ENCODE results near the gene ZCWPW1.
"Not testable (repeated sequence)": the region's sequence is repeated elsewhere in the genome, so short reads cannot be mapped to it uniquely, and the experiment has no call there.

The ZCWPW1 gene

DNA sequence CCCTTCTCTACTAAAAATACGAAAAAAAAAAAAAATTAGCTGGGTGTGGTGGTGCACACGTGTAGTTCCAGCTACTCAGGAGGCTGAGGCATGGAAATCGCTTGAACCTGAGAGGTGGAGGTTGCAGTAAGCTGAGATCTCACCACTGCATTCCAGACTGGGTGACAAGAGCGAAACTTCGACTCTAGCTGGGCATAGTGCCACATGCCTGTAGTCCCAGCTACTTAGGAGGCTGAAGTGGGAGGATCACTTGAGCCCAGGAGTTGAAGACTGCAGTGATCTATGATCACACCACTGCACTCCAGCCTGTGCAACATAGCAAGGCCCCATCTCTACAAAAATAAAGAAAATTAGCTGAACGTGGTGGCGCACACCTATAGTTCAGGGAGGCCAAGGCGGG, 36.8 kb upstream of the ZCWPW1 start:
- TF ChIP-seq CTCF (IDR thresholded peaks at IDR 0.05; ENCODE audit: low read depth, low read length): no peak
- H3K4me3 ChIP-seq (ENCODE audit: low read depth, low read length): no peak overlapping the region

DNA sequence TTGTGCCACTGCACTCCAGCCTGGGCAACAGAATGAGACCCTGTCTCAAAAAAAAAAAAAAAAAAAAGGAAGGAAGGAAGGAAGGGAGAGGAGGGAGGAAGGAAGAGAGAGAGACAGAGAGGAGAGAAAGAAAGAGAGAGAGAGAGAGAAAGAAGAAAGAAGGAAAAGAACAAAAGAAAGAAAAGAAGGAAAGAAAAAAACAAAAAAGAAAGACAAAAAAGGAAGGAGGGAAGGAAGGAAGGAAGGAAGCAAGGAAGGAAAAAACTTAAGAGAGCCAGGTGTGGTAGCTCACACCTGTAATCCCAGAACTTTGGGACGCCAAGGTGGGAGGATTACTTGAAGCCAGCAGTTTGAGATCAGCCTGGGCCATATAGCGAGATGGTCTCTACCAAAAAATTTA, 36.3 kb upstream of the ZCWPW1 start:
- no peak overlapping the region for H3K4me3 ChIP-seq (ENCODE audit: low read depth, low read length)
- no peak for TF ChIP-seq CTCF (IDR thresholded peaks at IDR 0.05; ENCODE audit: low read depth, low read length)

DNA sequence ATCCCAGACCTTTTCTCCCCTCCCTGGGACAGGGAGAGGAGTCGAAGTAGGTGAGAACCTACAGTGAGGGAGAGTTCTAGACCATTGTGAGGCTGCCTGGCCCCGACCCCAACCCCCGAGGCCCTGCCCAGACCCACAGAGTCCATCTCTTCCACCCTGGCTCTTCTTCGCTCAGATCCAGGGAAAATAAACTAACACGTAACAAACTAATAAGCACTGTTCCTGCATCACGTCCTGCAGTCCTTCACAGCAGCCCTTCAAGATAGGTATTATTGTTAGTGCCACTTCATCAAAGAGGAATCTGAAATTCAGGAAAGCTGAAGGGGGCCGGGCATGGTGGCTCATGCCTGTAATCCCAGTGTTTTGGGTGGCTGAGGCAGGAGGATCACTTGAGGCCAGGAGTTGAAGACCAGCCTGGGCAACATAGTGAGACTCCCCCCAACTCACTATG, 35.7 kb upstream of the ZCWPW1 start, which contains the start of gene SPACDR:
Gene SPACDR (minus strand): TSS at position 51 of the 451 bp plus-strand sequence. CDS start 235 bp downstream, outside the sequence.
- H3K4me3 ChIP-seq (ENCODE audit: low read depth, low read length): no peak within 1 kb of the TSS

DNA sequence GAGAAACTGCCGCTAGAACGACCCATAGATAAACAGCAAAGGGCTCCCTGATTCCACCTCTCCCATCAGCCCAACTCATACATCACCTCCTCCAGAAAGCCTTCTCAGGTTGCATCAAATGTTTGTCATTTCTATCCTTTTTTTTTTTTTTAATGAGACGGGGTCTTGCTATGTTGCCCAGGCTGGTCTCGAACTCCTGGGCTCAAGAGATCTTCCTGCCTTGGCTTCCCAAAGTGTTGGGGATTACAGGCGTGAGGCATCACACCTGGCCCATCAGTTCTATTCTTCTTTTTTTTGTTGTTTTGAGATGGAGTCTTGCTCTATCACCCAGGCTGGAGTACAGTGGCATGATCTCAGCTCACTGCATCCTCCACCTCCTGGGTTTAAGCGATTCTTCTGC, 28.5 kb upstream of the ZCWPW1 start:
- TF ChIP-seq CTCF (IDR thresholded peaks at IDR 0.05; ENCODE audit: low read depth, low read length): no peak
- H3K4me3 ChIP-seq (ENCODE audit: low read depth, low read length): no peak overlapping the region

More for the DNA sequence above, 35.7 kb upstream of the ZCWPW1 start, which contains the start of gene SPACDR:
- TF ChIP-seq CTCF (IDR thresholded peaks at IDR 0.05; ENCODE audit: low read depth, low read length): no peak

DNA sequence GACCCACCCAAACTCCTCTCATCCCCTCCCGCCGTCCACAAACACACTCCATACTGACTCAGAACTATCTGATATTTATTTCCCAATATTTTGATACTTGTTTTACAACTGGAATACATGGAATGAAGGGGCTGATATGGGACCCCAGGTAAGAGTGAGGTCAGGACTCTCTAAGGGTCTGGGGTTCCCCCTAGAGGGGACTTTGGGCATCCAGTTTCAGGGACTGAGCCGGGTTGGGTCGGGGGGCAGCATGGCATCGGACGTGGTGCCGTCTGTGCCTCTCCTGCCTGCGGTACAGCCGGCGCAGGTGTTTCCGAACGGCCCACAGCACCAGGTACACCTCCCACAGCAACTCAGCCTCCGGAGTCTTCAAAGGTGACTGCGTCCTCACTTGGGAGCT, 28.1 kb upstream of the ZCWPW1 start:
- no peak for TF ChIP-seq CTCF (IDR thresholded peaks at IDR 0.05; ENCODE audit: low read depth, low read length)
- H3K4me3 ChIP-seq (ENCODE audit: low read depth, low read length): no peak overlapping the region

GRCh38 chr7:100455206-100455605, 26.7 kb upstream of the ZCWPW1 start:
- no peak for TF ChIP-seq CTCF (IDR thresholded peaks at IDR 0.05; ENCODE audit: low read depth, low read length)
- no peak overlapping the region for H3K4me3 ChIP-seq (ENCODE audit: low read depth, low read length)

GRCh38 chr7:100453854-100454253, 25.4 kb upstream of the ZCWPW1 start:
- not testable (repeated sequence) for H3K4me3 ChIP-seq (ENCODE audit: low read depth, low read length)

GRCh38 chr7:100452513-100452912, 24.0 kb upstream of the ZCWPW1 start:
- no peak for TF ChIP-seq CTCF (IDR thresholded peaks at IDR 0.05; ENCODE audit: low read depth, low read length)
- H3K4me3 ChIP-seq (ENCODE audit: low read depth, low read length): no peak overlapping the region
